Activated T-cell treated with anti-CD3 and anti-CD28 coated beads, Interleukin-2, amount 50 U/mL, for 1 hour (primary cell): ENCODE results near the gene GPR152.
"Not testable (repeated sequence)": the region's sequence is repeated elsewhere in the genome, so short reads cannot be mapped to it uniquely, and the experiment has no call there.

ENCODE experiments used
- DNase-seq: peaks from one replicate; pipeline ENCODE4 v3.0.0-alpha.2; 2020

GPR152 gene

DNA sequence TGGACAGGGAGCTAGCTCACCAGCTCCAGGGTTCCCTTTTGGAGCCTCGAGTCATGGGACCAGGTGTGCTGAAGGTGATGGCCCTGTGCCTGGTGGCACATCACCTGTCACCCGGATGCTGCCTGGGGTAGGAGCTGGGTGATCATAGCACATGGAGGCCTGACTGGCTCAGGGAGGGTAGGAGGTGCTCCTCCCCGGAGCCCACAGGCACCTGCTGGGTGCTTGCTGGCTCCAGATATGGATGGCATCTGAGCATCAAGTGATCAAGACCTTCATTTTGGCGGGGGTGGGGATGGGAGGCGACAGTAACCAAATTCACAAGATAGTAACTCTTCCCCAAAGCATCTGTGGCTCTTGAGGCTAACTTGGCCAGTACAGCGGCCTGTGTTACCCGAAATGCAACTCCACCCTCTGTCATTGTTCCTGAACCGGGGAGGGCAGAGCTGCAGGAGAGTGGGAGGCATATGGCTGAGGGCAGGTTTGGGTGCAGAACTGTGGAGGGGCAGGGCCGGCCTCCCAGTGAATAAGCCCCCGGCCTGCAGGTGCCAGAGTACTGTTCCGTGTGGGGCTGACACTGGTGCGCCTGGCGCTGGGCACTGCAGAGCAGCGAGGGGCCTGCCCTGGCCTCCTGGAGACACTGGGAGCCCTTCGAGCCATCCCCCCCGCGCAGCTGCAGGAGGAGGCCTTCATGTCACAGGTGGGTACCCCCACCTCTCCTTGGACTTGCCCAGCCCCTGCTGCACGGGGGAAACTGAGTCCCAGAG is 43.9 kb downstream of the GPR152 start:
- peak; percentile 49 for DNase-seq

DNA sequence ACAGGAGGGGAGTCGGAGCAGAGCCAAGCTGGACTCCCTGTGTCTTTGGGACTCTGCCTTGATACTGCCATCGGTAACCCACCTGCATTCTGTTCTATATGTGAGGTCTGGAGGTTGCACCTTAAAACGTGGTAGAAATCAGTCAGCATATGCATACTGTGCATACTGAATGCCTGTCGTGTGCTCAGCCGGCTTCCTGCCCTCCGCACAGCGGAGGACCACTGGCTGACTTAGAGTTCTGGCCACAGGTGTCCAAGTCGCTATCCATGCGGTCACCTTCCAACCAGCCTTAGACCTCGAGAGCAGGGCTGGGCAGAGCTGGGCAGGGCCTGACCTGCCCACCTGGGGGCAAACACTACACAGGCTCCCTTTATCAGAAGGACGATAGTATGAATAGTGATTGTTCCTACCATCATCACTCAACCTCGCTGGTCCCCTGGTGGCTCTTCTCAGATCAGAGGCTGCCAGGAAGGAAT is 44.8 kb downstream of the GPR152 start:
- DNase-seq = peak; percentile 31

DNA sequence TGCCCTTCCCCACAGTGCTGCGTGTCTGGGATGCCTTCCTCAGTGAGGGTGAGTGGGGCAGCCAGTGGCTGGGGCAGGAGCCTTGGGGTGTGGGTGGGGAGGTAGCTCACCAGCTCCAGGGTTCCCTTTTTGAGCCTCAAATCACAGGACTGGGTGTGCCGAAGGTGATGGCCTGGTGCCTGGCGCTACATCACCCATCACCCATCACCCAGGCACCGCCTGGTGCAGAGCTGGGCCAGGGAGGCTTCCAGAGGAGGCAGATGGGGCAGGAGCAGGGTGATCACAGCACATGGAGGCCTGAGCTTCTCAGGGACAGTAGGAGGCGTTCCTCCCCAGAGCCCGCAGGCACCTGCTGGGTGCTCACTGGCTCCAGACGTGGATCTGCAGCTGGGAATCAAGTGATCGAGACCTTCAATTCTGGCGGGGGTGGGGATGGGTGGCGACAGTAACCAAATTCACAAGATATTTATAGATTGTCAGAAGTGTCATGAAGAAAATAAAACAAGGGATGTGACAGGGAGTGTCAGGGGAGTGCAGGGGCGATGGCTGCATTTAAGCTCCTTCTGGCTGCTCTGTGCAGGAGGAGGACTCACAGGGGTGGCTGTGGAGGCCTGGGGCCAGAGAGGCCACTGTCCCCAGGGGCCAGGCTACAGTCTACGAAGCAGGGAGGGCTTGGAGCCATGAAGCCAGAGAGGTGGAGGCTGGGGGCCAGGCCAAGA is 45.4 kb downstream of the GPR152 start:
- peak; percentile 52 for DNase-seq

DNA sequence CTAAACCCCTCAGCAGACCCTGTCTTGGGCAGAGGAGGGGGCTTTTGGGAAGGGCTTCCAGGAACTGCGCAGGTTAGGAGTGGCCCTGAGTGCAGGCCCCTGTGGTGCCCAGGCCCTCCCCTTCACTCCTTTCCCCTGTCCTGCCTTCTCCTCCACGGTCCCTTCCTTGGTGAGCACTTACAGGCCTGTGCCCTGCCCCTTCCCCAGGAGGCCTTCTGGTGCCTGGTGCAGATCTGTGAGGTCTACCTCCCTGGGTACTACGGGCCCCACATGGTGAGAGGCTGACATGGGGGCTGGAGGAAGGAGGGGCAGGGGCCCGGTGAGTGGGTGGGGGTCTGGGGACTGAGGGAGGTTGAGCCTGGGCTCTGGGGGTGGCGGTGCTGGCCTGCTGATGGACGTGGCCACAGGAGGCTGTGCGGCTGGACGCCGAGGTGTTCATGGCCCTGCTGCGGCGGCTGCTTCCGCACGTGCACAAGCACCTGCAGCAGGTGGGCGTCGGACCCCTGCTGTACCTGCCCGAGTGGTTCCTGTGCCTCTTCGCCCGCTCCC is 46.0 kb downstream of the GPR152 start:
- no peak for DNase-seq

DNA sequence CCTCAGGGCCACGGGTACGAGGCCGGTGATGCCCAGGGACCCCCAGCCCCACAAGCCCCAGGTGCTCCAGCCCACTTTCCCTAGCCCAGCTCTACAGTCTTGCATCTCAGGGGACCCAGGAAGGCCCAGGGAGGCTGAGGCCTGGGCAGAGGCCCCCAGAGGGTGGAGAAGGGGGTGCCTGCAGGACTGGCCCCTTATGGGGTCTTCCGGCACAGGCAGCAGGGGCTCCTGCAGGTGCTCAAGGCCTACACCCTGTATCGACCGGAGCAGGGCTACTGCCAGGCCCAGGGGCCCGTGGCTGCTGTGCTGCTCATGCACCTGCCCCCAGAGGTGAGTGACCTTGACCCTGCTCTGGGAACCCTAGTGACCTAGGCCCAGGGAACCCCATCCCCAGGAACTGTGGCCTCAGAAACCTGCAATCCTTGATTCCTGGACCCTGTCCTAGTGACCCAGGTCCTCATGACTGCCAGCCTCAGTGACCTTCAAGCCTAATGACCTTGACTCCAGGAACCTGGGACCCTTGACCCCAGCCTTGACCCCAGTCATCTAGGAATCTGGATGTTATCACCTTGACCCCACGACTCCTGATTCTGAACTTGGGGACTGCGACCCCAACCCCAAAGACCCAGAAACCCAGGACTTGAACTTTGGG is 46.7 kb downstream of the GPR152 start:
- no peak for DNase-seq

DNA sequence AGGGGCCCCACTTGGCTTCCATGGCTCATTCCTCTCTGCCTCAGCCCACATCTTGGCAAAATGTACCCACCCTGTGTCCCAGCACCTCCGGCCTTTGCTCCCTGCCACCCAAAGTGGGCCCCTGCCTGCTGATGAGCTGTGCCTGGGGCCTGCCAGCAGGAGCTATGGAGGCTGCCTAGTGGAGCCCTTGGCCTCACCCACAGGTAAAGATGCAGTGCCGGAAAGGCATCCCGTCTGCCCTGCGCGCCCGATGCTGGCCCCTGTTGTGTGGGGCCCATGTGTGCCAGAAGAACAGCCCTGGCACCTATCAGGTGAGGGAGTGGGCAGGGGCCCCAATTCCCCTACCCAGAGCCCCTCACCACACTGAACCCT is 47.3 kb downstream of the GPR152 start:
- DNase-seq = peak; percentile 34

DNA sequence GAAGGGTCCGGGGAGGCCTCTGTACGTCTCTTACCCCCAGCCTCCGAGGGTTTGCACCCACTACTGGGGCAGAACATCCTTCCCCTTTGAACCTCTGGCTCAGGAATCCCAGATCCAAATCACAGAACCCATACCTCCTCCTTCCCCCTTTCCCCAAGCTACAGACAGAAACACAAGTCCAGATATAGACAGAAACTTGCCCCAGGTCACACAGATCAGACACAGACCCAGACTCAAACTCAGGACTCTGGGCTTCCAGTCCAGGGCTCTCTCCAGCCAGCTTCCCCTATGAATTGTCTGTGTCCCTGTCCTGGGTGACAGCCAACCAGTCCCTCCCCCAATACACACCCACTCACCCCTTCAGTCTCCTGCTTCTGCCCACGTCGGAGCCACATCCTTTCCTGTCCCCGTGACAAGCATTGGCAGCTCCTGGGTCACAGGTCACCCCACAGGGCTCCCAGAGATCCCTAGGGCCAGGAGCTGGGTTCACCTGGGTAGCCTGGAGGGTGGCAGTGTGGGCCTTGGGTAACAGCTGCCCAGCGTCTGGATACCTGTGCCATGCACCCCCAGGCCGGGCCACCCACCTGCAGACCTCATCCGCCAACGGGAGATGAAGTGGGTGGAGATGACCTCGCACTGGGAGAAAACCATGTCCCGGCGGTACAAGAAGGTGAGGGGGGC is 47.9 kb downstream of the GPR152 start:
- peak; percentile 54 for DNase-seq

DNA sequence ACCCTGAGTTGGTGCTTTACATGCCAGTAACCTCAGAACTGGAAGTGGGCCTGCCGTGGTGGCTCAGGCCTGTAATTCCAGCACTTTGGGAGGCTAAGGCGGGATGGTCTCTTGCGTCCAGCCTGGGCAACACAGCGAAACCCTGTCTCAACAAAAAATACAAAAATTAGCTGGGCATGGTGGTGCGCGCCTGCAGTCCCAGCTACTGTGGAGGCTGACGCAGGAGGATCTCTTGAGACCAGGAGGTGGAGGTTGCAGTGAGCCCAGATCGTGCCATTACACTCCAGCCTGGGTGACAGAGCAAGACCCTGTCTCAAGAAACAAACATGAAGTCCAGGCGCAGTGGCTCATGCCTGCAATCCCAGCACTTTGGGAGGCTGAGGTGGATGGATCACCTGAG is 49.4 kb downstream of the GPR152 start:
- DNase-seq = not testable (repeated sequence)

DNA sequence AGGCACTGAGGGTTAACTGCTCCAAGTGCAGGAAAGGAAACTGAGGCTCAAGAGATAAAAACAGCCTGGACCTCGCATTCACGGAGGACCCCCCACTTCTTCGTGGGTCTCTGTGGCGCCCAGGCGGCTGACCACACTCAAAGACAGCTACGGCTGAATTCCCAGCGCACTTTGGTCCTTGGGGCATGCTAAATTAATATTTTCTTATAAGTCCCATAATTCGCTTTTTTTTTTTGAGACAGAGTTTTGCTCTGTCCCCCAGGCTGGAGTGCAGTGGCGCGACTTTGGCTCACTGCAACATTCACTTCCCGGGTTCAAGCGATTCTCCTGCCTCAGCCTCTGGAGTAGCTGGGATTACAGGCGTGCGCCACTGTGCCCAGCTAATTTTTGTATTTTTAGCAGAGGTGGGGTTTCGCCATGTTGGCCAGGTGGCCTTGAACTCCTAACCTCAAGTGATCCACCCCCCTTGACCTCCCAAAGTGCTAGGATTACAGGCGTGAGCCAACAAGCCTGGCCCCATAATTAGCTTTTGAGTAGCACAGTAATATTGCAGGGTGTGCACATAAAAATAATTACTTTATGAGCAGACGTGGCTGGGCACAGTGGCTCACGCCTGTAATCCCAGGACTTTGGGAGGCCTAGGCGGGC is 50.2 kb downstream of the GPR152 start:
- not testable (repeated sequence) for DNase-seq

DNA sequence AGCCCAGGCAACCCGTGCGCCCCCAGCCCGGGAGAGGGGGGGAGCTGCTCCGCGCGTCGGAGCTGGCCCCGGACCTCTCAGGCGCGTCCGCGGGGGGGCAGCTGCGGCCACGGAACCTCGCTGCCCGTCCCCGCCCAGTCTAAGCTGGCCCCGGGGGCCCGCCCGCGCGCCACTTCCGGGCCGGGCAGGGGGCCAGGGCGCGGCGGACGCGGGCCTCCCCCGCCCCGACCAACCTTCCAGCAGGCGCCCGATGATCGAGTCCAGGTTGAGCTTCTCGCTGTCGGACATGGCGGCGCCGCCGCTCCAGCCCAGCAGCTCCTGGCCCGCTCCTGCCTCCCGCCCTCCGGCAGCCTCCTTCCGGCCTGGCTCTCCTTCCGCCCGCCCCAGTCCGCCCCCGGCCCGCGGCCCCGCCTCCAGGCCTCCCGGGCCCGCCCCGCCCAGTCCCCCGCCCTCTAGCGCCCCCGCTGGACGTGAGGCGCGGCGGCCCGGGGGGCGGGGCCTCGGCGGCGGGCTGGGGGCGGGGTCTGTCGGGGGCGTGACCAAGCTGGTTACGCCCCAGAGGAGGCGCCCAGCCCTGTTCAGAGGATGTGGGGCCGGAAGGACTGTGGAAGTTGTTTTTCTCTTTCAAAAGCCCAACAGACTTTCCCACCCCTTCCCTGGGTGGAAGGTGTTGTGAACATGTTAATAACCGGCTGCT is 50.9 kb downstream of the GPR152 start, which contains the start of gene PPP1CA:
TSS of gene PPP1CA (minus strand) at position 364 of the 697 bp plus-strand sequence. CDS start at position 288, 76 bp downstream.
- DNase-seq = peak; percentile 96
